Effector CD4-positive, alpha-beta T cell (primary cell): ENCODE results near the gene ANKFY1.

Experiments
- DNase-seq: peaks from one replicate; pipeline ENCODE4 v3.0.0-alpha.2; 2020
- total RNA-seq: gene quantifications from one replicate; lab custom pipeline; 2026; lab: John Stamatoyannopoulos, UW

Gene ANKFY1
- 84.2 reads per million, percentile 79 among the genes with 10 or more reads in this experiment for total RNA-seq

- DNase-seq: peak; percentile 98
Measured at GRCh38 chr17:4263282-4264215, at the start of gene ANKFY1. TSS of gene ANKFY1 (minus strand) at chr17:4263979. CDS start at chr17:4263941, 38 bp downstream.

DNA sequence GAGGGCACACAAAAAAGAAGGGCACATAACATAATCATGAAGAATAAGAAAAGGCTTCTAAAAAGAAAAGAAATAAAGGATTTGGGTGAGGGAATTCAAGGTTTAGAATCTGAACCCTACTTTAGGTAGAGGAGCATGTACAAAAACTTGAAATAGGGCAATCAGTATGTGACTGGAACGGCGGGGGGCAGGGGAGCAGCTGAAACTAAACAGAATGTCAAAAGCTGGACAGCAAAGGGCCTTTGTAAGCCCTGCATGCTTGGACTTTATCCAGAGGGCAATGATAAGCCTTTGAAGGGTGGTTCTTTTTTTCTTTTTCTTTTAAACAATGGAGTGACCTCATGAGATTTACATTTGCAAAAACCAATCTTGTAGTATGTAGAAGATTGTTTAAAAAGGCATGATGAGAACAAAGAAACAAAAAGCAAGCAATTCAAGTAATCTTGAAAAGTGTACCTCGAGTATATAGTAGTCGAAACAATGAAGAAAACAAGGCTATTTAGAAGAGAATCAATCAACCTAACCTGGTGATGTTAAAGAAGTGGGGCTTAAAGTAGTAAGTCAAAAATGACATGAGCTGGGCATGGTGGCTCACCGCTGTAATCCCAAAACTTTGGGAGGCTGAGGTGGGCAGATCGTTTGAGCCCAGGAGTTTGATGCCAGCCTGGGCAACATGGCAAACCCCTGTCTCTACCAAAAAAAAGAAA, 46.7 kb upstream of the ANKFY1 start:
- no peak for DNase-seq

DNA sequence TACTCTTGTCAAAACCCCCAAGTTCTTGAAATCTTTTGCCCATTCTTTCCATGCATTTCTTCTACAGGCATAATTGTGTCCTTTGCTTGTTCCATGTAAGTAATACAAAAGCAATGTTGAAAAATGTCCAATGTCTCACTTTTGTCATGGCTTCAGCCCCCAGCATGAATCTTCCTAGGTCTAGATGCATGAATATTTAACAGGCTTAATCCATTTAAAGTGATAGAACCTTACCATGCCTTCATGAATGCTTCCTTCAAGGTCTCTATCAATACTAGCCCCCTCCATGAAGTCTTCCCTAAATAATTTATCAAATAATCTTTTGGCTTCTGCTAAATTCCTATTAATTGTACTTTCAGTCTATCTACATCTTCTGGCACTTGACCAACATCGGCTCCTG, 46.1 kb upstream of the ANKFY1 start:
- no peak for DNase-seq

GRCh38 chr17:4307179-4307930, 43.6 kb upstream of the ANKFY1 start:
- no peak for DNase-seq

GRCh38 chr17:4305224-4305623, 41.4 kb upstream of the ANKFY1 start:
- no peak for DNase-seq

DNA sequence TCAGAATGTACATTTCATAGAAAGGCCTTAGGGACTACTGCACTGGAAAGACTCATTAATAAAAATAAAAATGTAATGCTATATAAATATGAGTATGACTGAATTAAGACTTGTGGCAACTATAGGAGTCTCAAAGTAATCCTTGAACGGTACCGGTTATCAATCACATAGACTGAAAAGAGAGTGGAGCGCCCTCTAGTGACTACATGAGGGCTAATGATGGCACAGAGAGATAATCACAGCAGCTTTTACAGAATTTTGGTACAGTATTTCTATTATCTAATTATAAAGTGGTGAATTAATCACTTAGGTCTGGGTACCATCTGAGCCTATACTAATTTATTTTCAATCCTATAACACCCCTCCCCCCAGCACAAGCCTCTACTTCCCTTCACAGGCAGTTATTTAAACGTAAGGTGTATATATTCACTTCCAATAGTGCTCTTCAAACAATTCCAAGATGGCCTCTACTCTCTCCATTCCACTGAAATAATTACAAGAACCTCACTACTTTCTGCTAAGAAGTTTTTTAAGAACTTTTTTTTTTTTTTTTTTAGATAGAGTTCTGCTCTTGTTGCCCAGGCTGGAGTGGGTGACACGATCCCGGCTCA, 40.7 kb upstream of the ANKFY1 start:
- DNase-seq: peak; percentile 51

DNA sequence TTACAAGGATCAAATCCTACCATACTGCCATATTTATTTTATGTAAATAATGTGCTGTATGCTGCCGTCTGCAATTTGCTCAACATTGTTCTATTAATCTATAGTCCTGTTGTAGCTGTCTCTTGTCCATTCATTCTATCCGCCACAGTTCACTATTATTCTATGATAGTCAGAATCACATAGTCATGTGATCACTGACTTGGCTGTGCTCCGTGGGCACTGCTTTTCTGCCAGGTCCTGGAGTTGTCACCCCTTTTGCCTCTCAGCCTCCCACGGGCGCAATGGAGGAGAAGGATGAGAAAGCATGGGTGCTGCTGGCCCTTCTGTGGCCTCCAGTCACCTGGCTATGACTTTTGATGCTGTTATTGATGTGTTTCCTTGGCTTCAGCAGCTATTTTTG, 37.3 kb upstream of the ANKFY1 start:
- no peak for DNase-seq

GRCh38 chr17:4297351-4297750, 33.6 kb upstream of the ANKFY1 start:
- DNase-seq: no peak

DNA sequence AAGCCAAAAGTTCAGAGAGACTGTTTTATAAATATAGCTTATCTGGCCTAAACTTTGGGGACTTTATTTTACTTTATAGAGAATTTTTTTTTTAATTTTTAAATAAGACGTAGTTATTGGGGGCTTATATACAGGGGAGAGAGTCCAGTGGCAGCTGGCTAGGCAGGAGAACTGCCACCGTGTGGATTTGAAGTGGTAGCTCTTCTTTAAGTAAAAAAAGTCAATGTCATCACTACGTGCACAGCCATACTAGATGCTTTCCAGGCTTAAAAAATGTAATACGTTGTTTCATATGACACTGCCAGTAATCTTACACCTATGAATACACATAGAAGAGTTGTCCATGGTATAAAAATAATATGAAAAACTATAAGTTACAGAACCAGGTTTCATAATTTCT, 31.9 kb upstream of the ANKFY1 start:
- no peak for DNase-seq

- no peak for DNase-seq
Measured at GRCh38 chr17:4293572-4293971, 29.8 kb upstream of the ANKFY1 start.

DNA sequence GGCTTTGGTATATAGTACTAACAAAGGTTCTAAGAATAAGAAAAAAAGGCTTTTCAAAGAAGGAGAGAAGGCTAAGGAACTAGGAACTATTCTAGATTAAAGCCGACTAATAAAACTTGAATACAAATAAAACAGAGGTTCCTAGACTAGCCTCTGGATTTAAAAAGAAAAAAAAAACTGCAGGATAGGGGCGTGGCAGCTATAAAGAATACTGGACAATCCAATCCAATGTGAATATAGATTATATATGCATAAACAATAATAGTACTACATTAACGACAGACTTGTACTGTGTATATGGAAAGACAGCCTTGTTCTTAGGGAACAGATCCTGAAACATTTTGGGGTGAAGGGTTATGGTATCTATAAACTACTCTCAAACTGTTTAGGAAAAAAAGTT, 23.9 kb upstream of the ANKFY1 start:
- no peak for DNase-seq

DNA sequence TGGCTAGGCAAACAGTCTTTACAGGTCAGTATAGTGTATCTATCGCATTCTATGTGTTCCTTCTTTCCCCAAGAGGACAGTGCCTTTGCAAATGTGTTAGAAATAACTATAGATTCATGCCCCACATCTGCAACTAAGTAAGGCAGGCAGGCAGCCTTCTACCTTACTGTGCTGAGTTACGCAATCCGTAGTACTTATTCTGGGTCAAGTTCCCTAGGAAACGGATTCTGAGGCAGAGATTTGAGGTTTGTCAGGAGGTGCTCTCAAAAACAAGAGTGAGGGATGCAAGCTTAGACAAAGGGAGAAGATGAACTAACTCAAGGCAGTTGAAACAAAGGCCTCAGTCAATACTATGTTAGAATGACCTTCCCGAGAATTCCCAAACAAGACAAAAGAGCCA, 12.7 kb upstream of the ANKFY1 start:
- DNase-seq: no peak

- DNase-seq: no peak
Measured at GRCh38 chr17:4272972-4273368, 9.2 kb upstream of the ANKFY1 start.

GRCh38 chr17:4272213-4272971, 8.6 kb upstream of the ANKFY1 start:
- no peak for DNase-seq

- no peak for DNase-seq
Measured at GRCh38 chr17:4270736-4271135, 7.0 kb upstream of the ANKFY1 start.

DNA sequence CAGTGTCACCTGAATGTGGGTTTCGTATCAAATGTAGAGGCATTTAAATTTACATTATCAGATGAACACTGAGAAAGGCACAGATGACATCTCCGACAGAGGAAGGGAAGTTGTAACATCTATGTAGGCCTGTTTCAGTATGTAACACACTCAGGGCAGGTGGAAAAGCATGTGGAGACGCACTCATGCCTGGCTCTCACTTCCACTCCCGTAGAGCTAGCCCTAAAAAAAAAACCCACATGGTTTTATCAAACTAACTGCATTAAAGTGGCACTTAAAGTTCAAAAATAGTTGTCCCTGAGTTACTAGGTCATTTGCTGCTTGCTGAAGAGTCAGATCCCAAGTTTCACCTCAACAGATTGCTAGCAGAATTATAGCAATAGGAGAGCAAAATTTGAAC, 6.1 kb upstream of the ANKFY1 start:
- no peak for DNase-seq

DNA sequence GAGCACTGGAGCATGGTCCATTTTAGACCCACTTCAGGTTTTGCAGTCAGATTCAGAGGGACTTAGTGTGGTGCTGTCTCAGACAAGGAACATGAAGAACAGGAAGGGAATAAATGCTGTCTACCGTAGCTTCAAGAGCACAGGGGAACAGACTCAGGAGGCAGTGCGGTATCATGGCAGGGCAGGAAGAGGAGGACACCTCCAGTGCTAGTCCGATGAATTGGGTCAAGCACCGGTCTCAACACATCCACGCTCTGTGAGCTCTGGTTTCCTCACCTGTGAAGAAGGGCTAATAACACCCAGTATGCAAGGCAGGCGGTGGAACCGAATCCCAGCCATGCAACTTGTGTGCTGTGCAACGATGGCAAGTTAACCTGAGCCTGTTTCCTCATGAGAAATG, 3.6 kb upstream of the ANKFY1 start:
- no peak for DNase-seq

DNA sequence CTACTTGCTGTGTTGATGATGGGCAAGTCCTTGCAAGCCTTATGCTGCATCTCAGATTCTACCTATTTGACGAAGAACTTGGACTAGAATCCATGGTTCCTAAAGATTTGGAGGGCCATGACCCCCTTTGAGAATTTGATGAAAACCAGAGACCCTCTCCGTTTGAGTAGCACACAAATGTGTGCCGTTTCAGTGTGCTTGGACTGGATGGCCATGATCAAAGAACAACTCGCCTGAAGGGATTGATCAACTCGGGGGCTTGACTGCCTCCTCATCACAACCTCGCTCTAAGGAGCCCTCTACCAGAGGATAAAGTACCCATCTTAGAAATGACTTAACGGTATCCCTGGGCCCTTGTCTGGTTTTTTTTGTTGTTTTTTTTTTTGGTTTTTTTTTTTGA, 2.8 kb upstream of the ANKFY1 start:
- no peak for DNase-seq

- DNase-seq: no peak
Measured at GRCh38 chr17:4262703-4263102, 1.1 kb downstream of the ANKFY1 start.

DNA sequence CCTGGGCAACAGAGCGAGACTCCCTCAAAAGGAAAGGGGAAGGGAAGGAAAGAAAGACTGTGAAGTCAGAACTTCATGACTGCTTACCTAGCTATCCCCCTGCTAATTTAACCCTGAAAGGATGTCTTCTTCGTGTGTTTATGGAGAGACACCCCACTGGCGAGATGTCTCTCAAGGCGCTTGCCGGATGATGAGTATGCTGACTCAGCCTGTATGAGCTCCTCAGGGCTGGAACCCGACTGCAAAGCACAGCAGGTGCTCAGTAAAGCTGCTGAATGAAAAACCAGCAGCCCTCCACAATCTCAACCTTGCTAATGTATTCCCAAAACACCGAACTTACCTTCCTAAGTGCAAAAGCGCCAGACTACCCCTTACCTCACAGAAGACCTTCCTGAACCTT, 2.3 kb downstream of the ANKFY1 start:
- DNase-seq: no peak

DNA sequence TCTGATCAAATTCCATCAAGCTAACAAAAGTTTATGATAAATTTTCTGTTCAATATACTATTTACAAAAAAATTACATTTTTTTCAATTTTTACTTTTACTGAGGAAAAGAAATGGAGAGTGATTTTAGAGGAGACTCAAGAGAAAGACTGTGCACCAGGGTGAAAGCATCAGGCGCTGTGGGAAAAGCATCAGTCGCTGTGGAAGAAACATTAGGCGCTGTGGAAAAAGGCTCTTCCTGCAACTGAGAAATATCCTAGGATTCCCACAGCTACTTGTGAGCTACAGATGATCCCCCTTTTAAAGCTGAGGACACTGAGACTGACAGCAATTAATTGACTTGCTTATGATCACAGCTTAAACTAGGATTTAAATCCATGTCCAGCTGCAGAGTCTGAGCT, 4.9 kb downstream of the ANKFY1 start:
- no peak for DNase-seq

DNA sequence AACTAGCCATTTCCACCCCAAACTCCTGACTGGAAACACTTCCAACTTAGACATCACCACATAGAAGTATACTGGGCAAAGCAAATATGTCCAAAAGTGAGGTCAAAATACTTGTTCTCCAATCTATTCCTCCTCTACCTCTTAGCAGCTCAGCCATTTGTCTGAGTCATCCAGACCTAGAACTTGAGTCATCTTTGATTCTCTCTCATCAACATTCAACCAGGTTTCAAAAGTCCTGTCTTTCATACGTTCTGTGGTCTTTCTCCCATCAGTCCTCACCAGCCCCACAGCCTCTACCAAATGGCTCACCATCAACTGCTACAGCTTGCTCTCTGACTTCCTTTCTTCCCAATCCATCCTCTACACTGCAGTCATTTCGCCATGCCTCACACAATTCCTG, 6.8 kb downstream of the ANKFY1 start:
- no peak for DNase-seq
